HG03095 (cell line): ENCODE measurements around the gene ZBTB7B.
A peak's percentile ranks its signal among the peaks of the same experiment; 100 is the strongest.
"Not testable (repeated sequence)": the region's sequence is repeated elsewhere in the genome, so short reads cannot be mapped to it uniquely, and the experiment has no call there.

ENCODE experiments used
- ATAC-seq: cut with Tn5 transposase; IDR thresholded peaks from one replicate; pipeline ENCODE4 v1.9.1; 2021; ENCODE audit warnings: moderate library complexity; ENCODE audit not compliant: unreplicated experiment

ZBTB7B gene

DNA sequence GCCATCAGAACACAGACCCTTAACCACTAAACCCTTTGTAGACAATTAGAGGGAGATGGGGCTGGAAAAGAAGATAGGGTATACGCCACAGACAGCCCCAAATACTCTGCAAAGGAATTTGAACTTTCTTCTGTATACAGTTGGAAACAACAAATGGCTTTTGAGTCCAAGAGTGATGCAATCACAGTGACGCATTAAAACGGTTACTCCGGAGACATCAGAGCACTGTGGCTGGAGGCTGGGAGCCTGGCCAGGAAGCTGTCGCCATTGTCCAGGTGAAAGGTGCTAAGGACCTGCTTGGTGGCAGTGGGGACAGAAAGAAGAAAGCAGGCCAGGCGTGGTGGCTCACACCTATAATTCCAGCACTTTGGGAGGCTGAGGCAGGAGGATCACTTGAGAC lies 15.3 kb upstream of the ZBTB7B start:
- no peak for ATAC-seq

DNA sequence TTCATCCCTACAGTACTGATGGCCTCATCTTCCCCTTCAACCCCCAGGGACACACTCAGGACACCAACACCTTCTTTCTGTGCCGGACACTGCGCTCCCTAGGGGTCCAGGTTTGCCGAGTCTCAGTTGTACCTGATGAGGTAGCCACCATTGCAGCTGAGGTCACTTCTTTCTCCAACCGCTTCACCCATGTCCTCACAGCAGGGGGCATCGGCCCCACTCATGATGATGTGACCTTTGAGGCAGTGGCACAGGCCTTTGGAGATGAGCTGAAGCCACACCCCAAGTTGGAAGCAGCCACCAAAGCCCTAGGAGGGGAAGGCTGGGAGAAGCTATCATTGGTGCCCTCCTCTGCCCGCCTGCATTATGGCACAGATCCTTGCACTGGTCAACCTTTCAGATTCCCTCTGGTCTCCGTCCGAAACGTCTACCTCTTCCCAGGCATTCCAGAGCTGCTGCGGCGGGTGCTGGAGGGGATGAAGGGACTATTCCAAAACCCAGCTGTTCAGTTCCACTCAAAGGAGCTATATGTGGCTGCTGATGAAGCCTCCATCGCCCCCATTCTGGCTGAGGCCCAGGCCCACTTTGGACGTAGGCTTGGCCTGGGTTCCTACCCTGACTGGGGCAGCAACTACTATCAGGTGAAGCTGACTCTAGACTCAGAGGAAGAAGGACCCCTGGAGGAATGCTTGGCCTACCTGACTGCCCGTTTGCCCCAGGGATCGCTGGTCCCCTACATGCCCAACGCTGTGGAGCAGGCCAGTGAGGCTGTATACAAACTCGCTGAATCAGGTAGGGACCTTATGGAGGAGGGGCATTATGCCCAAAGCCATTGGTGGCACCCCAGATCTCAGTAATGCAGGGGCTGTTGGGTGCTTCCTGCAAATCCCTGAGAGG lies 14.3 kb upstream of the ZBTB7B start:
- ATAC-seq = no peak

DNA sequence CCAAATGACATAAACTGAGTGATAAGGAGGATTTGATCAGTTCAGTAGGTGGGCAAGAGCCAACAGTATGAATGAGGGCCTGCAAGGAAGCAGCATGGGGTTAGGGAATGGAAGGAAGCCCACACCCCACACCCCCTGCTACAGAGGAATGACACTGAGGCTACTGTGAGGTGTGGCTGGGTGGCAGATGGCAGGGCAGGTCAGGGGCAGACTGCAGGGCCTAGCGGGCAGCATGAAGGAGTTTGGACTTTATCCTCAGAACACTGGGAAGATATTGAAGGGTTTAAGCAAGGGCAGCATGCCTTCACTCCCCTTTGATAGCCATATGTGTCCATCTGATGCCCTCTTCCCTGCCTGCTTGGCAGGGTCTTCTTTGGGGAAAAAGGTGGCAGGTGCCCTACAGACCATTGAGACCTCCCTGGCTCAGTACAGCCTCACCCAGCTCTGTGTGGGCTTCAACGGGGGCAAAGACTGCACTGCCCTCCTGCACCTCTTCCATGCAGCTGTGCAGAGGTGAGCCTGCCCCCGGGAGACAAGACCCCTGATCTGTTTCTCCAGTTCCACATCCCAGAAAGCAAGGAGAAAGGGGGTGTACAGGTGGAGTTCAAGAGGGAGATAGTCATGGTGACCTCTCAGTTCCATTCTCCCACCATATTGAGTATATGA lies 13.3 kb upstream of the ZBTB7B start:
- no peak for ATAC-seq

DNA sequence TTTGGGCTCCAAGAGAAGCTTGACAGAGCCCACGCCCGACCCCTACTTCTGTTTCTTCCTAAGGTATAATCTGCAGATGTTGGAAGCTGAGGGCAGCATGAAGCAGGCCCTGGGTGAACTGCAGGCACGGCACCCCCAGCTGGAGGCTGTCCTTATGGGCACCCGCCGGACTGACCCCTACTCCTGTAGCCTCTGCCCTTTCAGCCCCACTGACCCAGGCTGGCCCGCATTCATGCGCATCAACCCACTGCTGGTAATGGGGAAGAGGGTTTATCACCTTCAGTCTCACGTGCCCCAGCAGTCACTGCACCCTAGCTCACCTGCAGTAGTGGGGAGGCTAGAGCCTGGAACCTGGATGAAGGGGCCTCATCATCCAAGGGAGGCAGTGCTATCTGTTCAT lies 12.3 kb upstream of the ZBTB7B start:
- no peak for ATAC-seq

DNA sequence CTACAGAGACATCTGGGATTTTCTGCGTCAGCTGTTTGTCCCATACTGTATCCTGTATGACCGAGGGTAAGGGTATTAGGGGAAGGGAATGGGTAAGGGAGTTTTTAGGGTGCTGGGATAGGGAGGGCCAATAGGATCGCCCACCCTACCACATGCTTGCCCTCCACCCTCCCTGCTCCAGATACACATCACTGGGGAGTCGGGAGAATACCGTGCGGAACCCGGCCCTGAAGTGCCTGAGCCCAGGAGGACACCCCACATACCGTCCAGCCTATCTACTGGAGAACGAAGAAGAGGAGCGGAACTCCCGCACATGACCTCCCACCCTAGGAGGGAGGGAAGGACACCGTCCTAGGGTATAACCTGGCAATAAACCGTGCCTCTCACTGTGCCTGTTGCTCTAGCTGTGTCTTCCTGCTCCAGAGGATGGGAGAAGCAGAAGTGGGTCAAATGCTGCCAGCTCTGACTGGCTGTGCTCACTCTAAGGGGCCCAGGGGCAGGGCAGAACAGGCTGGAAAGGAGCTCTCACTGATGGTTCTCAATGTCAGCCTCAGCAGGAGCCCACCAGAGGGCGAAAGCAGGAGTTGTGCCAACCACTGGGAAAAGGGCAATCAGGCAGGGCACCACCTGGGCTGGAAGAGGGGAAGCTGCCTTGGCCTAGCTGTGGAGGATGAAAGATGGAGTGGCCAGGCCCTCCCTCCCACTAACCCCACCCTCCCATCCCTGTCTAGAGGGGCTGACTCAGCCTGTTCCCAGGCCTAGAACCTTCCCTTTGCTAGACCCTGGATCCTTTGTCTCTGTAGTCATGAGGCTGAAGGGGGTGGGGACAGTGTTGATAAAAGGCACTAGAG lies 9.7 kb upstream of the ZBTB7B start:
- ATAC-seq = no peak

DNA sequence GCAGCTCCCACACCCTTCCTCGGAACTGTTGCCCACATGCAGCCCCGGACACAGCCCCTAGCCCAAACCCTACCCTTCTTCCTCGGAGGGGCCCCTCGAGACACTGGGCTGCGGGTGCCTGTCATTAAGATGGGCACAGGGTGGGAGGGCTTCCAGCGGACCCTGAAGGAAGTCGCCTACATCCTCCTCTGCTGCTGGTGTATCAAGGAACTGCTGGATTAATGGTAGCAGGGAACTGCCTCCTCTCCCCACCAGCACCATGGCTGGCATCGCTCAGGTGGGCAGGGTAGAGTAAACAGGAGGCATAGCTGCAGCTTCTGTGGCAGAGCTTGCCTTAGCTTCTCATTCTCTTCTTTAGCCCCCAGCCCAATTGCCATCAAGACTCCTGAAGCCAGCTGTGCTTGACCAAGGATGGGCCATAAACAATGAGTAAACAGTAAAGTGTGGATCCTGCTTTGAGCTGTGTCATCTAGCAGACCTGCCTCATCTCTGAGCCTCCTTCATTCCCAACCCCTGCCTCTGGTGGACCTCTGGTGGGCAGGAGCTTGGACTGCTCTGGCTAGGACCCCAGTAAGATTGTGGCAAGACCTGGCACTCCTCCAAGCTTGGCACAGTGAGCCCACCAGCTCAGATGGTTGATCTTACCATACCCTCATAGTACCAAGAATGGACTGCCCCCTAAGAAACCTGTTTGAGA lies 8.9 kb upstream of the ZBTB7B start, which contains the start of gene LENEP:
Gene LENEP (plus strand): TSS at position 15 of the 697 bp plus-strand sequence. CDS start 22 bp downstream, at position 37.
- ATAC-seq = no peak

DNA sequence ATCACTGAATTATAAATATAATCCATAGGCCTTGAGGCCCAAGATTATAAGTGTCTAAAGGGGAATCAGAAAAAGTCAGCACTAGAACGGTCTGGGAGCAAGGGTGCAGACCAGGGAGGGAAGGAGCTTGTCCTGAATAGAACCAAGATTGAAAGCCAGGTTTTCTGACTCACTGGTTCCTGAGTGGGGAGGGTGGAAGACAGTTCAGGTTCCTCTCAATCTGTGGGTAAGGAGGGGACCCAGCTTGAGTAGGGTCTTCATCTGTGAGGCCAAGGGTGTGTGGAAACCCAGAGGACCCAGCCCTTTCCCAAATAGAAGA lies 8.4 kb upstream of the ZBTB7B start:
- no peak for ATAC-seq

DNA sequence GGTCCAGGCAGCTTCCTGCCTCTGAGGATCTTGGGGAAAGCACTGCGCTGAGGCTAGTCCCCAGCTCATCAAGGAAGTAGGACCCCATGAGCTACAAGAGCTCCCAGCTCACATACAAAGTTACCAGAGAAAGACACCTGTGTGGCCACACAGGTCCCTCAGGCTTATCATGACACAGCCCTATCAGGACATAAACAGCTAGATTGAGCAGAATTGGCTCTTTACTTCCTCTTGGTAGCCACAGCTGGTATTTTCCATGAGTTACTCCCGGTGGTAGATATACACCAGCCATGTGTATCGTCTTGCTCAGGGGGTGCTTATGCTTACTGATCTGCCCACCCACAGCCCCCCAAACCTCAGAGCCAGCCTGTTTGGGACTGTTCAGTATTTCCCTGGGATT lies 8.0 kb upstream of the ZBTB7B start:
- ATAC-seq = no peak

DNA sequence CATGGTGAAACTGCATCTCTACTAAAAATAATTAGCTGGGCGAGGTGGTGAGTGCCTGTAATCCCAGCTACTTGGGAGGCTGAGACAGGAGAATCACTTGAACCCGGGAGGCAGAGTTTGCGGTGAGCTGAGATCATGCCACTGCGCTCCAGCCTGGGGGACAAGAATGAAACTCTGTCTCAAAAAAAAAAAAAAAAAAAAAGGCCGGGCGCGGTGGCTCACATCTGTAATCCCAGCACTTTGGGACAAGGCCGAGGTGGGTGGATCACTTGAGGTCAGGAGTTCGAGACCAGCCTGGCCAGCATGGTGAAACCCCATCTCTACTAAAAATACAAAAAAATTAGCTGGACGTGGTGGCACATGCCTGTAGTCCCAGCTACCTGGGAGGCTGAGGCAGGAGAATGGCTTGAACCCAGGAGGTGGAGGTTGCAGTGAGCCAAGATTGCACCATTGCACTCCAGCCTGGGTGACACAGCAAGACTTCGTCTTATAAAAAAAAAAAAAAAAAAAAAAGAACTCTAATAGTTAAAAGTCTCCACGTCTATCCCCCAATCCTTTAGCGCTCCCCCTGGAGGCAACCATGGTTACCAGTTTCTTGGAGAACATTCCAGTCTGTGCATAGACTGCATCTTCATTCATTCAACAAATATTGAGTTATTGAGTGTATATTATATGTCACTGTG lies 7.2 kb upstream of the ZBTB7B start:
- not testable (repeated sequence) for ATAC-seq

DNA sequence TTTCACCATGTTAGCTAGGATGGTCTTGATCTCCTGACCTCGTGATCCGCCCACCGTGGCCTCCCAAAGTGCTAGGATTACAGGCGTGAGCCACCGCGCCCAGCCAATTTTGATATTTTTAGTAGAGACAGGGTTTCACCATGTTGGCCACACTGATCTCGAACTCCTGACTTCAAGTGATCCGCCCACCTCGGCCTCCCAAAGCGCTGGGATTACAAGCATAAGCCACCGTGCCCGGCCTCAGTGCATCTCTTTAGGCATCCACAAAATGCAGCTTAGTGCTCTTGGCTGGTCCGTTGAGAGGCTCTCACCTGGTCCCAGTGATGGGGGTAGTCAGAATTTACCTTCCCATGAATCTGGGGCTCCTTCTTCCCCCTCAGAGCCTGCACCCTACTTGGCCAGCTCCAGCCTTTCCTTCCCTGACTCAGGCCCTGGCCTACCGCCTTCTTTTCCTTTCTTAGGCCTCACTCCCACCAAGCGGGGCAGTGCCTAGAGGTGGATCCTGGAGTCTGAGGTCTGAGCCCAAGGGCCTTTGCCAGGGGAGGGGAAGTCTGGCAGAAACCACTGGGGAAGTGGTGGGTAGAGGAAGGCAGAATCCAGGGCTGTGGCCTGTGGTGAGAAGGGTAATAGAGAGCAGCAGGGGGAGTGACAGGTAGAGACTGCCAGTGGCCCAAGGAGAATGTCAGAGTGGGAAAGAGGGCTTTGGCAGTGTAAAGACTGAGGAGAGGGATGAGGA lies 5.5 kb upstream of the ZBTB7B start:
- no peak for ATAC-seq

DNA sequence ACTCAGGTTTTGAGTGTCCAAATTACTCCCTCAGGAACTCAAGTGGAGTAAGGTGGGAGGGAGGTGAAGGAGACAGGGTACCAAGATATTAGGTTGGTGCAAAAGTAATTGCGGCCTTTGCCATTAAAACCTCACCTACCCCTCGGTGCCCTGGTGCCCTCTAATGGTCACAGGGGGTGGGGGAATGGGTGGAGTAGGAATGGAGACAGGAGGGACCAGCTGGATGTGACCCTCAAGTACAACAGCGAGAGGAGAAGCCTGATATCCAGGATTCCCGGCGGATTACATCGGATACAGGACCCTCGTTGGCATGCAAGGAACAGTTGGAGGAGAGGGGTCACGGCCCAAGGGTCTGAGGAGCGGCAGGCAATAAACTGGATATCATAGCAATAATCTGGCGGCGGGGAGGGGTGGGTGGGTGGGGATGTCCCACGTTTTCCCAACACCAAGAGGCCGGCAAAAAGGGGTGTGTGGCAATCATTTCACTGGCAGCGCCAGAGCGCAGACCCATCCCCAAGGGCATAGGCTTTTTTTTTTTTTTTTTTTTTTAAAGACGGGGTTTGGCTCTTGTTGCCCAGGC lies 4.3 kb upstream of the ZBTB7B start:
- no peak for ATAC-seq

DNA sequence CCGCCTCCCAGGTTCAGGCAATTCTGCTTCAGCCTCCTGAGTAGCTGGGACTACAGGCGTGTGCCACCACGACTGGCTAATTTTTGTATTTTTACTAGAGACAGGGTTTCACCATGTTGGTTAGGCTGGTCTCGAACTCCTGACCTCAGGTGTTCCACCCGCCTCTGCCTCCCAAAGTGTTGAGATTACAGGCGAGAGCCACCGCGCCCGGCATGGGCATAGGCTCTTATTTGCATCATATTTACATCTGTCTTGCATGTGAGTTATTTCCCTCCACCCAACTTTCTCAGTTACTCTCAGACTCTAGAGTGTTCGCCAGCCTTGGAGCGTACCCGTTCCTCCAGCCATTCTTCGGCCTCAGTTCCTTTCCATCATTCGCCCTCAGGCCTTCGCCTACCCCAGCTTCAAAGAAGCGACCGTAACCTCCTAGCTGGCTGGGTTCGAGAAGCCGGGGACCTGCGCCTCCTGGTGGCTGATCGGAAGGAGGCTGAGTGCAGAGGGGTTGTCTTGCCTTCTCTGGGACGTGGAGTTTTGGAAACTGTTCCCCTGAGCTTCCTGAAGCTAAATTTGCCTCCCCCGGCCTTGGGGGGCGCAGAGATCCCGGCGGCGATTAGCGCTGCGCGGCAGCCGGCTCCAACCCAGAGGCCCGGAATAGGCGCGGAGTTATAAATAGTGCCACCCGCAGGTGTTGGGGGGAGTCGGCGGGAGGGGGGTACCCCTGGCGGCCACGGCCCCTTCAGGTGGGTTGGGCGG lies 3.6 kb upstream of the ZBTB7B start:
- no peak for ATAC-seq

DNA sequence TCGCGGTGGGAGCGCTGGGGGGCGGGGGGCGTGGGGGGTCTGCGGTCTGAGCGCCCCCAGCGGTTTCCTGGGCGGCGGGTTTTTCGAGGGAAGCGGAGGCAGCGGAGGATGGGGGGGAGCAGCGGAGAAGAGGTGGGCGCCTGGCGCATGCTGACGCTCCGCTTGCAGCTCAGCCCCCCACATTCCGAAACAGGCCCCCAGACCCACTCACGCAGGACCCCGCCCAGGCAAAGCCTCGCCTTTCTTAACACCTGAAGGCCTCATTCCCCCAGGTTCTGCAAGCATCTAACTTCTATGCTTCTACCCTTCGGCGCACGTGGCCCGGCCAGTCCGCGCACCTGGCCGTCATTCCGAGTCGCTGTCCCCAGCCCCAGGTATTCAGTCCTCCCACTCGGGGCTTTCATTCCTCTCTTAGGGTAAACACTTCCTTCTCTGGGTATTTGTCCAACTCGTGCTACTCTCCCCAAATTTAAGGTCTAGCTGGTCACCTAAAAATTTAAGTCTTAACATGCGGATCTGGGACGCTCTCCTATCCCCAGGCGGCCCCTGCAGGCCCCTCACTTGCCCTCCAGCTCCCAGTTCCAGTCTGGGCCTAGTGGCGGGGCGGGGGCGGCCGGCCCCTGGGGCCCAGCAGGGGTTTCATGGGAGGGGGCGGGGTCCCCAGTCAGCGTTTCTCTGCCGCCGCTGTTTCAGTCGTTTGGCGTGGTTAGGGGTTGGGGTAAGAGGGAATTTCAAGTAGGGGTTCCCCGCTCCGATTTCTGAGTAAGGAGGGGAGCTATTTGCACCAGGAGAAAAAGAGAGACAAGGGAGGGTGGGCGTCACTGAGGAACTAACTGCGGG lies 2.8 kb upstream of the ZBTB7B start:
- no peak for ATAC-seq

DNA sequence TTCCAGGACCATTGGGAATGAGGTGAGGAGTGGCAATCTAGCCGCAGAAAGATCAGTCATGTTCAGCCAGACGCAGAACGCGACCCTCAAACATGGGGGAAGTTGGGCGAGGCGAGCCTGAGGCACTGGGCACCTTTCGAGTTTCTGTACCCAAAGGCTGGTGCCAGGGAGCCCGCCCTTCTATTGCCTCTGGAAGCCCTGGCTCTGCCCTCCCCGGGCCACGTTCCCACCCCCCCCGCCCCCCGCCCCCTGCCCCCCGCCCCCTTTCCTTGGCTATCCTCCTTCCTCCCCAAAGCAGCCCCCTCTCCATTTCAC lies 2.2 kb upstream of the ZBTB7B start:
- no peak for ATAC-seq

DNA sequence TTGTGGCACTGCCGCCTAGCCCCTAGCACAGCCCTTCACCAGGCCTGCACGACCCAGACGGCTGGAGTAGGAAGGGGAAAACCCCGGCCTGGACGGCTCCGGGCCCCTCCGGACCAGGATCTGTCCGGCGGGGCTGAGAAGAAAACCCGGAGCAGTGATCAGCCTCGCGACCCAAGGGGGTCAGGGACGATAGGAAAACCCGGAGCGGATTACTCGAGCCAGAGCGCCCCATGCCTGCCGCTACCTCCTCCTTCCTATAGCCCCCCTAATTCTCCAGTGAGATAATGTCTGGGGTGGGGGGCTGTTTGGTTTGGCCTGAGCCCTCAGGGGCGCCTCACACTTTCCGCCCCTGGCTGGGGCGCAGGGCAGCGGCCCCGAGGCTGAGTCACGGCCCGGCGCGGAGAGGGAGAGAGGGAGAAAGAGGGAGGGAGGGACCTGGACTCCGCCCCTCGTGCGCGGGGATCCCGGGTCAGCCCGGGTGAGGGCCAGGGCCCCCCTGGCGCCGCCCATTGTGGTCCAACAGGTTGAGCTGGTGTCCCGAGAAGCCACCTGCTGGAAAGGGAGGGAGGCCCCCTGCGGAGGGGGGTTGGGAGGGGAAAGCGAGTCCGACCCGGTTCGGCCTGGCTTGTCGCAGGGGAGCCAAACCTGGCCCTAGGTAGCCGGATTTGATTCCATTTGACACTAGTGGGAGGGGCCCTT lies 1.7 kb upstream of the ZBTB7B start:
- peak; percentile 39 for ATAC-seq

DNA sequence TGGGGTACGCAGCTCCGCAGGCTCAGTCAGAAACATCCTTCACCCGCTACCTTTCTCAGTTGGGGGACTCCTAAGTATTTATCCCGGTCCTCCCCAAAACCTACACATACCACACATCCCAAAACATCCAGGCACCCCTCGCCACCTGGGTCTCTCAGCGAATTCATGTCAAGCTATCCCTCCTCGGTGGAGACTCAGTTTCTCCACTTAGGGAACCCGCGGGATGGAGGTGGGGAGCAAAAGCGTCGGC lies 1.3 kb upstream of the ZBTB7B start:
- peak; percentile 5 for ATAC-seq

DNA sequence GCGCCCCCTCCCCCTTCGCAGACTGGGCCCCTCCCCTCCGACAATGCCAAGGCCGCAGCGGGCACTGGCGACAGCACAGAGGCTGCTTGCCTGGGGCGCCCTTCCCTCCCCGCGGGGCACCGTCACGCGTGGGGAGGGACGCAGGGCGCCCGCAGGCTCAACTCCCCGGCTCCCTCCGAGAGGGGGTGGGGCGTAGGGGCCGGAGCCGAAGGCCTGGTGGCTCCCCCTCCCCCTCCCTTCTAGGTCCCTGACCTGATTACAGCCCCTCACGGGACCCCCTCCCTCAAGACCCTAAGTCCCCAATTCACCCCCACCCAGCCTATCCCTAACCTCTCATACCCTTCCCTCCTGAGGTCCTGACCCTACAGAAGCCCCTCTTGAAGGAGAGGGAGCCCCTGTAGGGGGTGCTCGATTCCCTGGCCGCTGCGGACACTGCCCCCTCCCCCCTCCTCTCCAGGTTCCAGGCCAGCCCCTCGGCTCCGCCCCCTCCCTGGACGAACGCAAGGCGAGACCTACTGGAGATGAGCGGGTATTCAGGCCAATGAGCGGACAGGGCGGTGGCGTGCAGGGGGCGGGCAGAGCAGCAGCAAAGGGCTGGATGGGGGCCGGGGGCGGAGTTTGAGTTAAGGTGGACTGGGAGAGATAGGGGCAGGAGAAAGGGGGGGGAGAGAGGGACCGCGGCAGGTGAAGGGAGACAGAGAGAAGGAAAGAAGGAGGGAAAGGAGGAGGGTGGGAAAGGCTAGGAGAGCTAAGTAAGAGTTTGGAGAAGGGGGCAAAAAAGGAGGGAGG lies 733 bp upstream of the ZBTB7B start:
- peak; percentile 44 for ATAC-seq
